Bone marrow (tissue), 2 donors: ENCODE data around the gene STARD10.
A peak's percentile ranks its signal among the peaks of the same experiment; 100 is the strongest.

ENCODE experiments used
- DNase-seq, 2 donors: peaks; one replicate each; lab custom pipeline; 2025; lab: John Stamatoyannopoulos, UW

Gene STARD10

GRCh38 chr11:72724851-72725723 is 68.8 kb downstream of the STARD10 start:
- peak; percentile 25 to 72 for DNase-seq

GRCh38 chr11:72724021-72724551 is 69.8 kb downstream of the STARD10 start:
- no peak for DNase-seq

- no peak for DNase-seq
Observed at GRCh38 chr11:72723508-72723907, 70.3 kb downstream of the STARD10 start.

- DNase-seq: peak; percentile 81 to 97
Observed at GRCh38 chr11:72722050-72722748, 71.6 kb downstream of the STARD10 start.

- no peak for DNase-seq
Observed at GRCh38 chr11:72721689-72722049, 72.2 kb downstream of the STARD10 start.

GRCh38 chr11:72721276-72721675 is 72.6 kb downstream of the STARD10 start:
- DNase-seq: no peak

- DNase-seq: no peak
Observed at GRCh38 chr11:72720784-72721183, 73.1 kb downstream of the STARD10 start.

GRCh38 chr11:72720047-72720446 is 73.8 kb downstream of the STARD10 start:
- DNase-seq: no peak

- DNase-seq: no peak
Observed at GRCh38 chr11:72719551-72719950, 74.3 kb downstream of the STARD10 start.

GRCh38 chr11:72719144-72719543 is 74.7 kb downstream of the STARD10 start:
- DNase-seq: no peak

- no peak for DNase-seq
Observed at GRCh38 chr11:72718101-72718501, 75.7 kb downstream of the STARD10 start.

GRCh38 chr11:72716788-72717435 is 76.9 kb downstream of the STARD10 start:
- no peak for DNase-seq

GRCh38 chr11:72716290-72716689 is 77.6 kb downstream of the STARD10 start:
- DNase-seq: no peak

- no peak for DNase-seq
Observed at GRCh38 chr11:72712841-72713240, 81.0 kb downstream of the STARD10 start.

GRCh38 chr11:72712168-72712751 is 81.6 kb downstream of the STARD10 start:
- DNase-seq: no peak

GRCh38 chr11:72711141-72711540 is 82.7 kb downstream of the STARD10 start:
- DNase-seq: no peak

- no peak for DNase-seq
Observed at GRCh38 chr11:72710278-72710677, 83.6 kb downstream of the STARD10 start.

- no peak for DNase-seq
Observed at GRCh38 chr11:72709478-72710238, 84.2 kb downstream of the STARD10 start.

- DNase-seq: no peak
Observed at GRCh38 chr11:72707032-72707431, 86.8 kb downstream of the STARD10 start.

- DNase-seq: no peak
Observed at GRCh38 chr11:72706579-72706978, 87.3 kb downstream of the STARD10 start.
